ENCODE results near the gene RICTOR.

GRCh38 chr5:39102684-39103155 lies 28.5 kb upstream of the RICTOR start:
- no peak for TF ChIP-seq CTCF (IDR thresholded peaks at IDR 0.05)
- no peak for TF ChIP-seq POLR2AphosphoS5 (IDR thresholded peaks at IDR 0.05)
- TF ChIP-seq POLR2A (IDR thresholded peaks at IDR 0.05): no peak
- TF ChIP-seq EP300 (IDR thresholded peaks at IDR 0.05): no peak
